GM12891 (cell line): ENCODE measurements around the gene VPS26B.
A peak's percentile ranks its signal among the peaks of the same experiment; 100 is the strongest.
"Not testable (repeated sequence)": the region's sequence is repeated elsewhere in the genome, so short reads cannot be mapped to it uniquely, and the experiment has no call there.

Experiments used
- DNase-seq: peaks from one replicate; pipeline ENCODE4 v3.0.0; 2011; ENCODE audit warnings: low spot score; ENCODE audit not compliant: insufficient read length
- FAIRE-seq: peaks from 2 replicates; lab custom pipeline; 2011; peaks lifted over from hg19 to GRCh38; lab: Jason Lieb, UNC
- PAX5 ChIP-seq: IDR thresholded peaks from 2 replicates; pipeline ENCODE4 v1.6.1; 2011; ENCODE audit warnings: low read length, moderate library complexity, mild to moderate bottlenecking; ENCODE audit not compliant: insufficient read depth, severe bottlenecking
- POLR2A ChIP-seq: IDR thresholded peaks from 2 replicates; pipeline ENCODE4 v1.6.1; 2011; ENCODE audit warnings: low read depth, low read length, control low read depth
- POLR2AphosphoS5 ChIP-seq: IDR thresholded peaks from 2 replicates; pipeline ENCODE4 v1.6.1; 2011; ENCODE audit warnings: low read depth, low read length, control low read depth
- POU2F2 ChIP-seq: IDR thresholded peaks from 2 replicates; pipeline ENCODE4 v1.6.1; 2011; ENCODE audit warnings: low read depth, mild to moderate bottlenecking, control low read depth, low read length, moderate library complexity
- SPI1 ChIP-seq: IDR thresholded peaks from 2 replicates; pipeline ENCODE4 v1.6.1; 2011; ENCODE audit warnings: low read depth, low read length, control low read depth
- TAF1 ChIP-seq: IDR thresholded peaks from 2 replicates; pipeline ENCODE4 v1.6.1; 2011; ENCODE audit warnings: low read depth, low read length, control low read depth

Gene VPS26B

DNA sequence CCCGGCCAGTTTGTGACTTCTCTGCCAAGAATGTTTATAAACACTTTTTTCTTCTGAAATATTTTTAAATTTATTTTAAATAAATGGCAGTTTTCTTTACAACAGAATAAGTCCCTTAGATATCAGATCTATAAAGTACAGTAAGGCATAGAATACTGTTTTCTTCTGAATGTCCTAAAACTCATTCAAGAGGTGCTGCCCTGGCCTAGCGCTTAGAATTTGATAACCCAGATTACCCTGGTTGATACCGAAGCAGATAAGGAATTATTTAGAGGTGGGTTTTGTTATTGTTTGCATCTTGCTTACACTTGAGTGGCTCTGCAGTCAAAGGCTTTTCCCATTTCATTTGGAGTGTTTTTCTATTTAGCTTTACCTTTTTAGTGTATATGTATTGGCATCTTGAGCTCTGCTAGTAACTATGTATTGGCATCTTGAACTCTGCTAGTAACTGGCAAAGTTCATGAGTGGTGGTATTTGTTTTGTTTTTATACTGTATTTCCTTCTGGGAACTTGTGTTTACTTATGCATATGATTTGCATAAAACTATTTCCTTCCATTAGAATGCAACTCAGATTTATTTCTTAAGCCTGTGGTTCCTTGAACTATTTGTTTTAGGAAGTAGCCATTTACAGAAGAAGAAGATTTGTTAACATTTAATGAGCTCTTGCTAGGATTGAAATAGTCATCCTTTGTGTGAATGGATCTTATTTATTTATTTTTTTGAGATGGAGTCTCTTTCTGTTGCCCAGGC lies 30.1 kb downstream of the VPS26B start:
- FAIRE-seq, result no peak
- DNase-seq, result no peak
- TF ChIP-seq SPI1 (no peak), POLR2A (peak; percentile 75; the same call in 1 of the 2 replicates), TAF1 (no peak), PAX5 (no peak), POU2F2 (no peak), POLR2AphosphoS5 (peak; percentile 70; the same call in 1 of the 2 replicates)

- DNase-seq, FAIRE-seq: not testable (repeated sequence)
Measured at GRCh38 chr11:134255184-134255561, 30.7 kb downstream of the VPS26B start.

DNA sequence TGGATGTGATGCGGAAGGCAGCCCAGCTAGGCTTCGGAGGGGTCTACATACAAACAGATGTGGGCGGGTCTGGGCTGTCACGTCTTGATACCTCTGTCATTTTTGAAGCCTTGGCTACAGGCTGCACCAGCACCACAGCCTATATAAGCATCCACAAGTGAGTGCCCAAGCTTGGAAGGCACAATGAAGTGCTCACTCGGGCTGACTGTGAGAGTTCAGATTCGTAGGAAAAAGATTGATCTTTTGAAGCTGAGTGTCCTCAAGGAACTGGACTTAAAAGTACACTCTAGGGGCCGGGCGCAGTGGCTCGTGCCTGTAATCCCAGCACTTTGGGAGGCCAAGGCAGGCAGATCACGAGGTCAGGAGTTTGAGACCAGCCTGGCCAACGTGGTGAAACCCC lies 32.6 kb downstream of the VPS26B start:
- DNase-seq (no peak), FAIRE-seq (no peak)
- TF ChIP-seq TAF1, result no peak
- TF ChIP-seq POLR2AphosphoS5, result no peak
- TF ChIP-seq POU2F2, result no peak
- TF ChIP-seq POLR2A, result no peak
- TF ChIP-seq SPI1, result no peak
- TF ChIP-seq PAX5, result no peak

DNA sequence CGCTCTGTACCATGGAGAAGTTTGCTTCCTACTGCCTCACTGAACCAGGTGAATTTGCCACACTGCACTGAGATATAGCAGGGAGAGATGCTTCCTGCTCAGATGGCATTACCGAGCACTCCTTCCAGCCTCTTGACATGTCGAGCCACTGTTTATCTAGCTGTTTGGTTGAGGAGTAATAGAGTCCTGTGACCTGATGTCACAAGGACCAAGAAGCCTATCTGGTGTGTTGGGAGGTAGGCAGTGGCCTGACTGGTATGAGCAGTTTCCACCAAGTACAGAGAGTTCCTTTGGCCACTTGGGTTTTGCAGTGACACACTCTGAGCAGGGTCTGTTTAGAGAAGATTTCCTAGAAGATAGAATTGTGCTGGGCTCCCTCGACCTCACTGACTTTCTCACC lies 34.1 kb downstream of the VPS26B start:
- no peak for FAIRE-seq
- no peak for DNase-seq
- no peak for TF ChIP-seq PAX5
- no peak for TF ChIP-seq POU2F2
- no peak for TF ChIP-seq SPI1
- TF ChIP-seq TAF1, result no peak
- no peak for TF ChIP-seq POLR2A
- no peak for TF ChIP-seq POLR2AphosphoS5

GRCh38 chr11:134260503-134260902 lies 36.0 kb downstream of the VPS26B start:
- DNase-seq (no peak), FAIRE-seq (no peak)

GRCh38 chr11:134260983-134261382 lies 36.5 kb downstream of the VPS26B start:
- DNase-seq (no peak), FAIRE-seq (peak; percentile 35)
- TF ChIP-seq TAF1, result no peak
- no peak for TF ChIP-seq POU2F2
- no peak for TF ChIP-seq PAX5
- no peak for TF ChIP-seq POLR2AphosphoS5
- TF ChIP-seq POLR2A, result no peak
- no peak for TF ChIP-seq SPI1

More at GRCh38 chr11:134260503-134260902, 36.0 kb downstream of the VPS26B start:
- TF ChIP-seq POLR2AphosphoS5, result no peak
- peak; percentile 91 for TF ChIP-seq SPI1
- no peak for TF ChIP-seq PAX5
- TF ChIP-seq POU2F2, result no peak

- FAIRE-seq, result peak; percentile 62
- TF ChIP-seq POLR2A (no peak), POU2F2 (no peak)
- no peak for DNase-seq
Measured at GRCh38 chr11:134261626-134262488, 37.4 kb downstream of the VPS26B start.

- TF ChIP-seq TAF1, result no peak
- no peak for TF ChIP-seq POLR2AphosphoS5
- TF ChIP-seq POU2F2, result no peak
- TF ChIP-seq PAX5, result no peak
- TF ChIP-seq POLR2A, result no peak
- TF ChIP-seq SPI1, result no peak
- no peak for DNase-seq
- no peak for FAIRE-seq
Measured at GRCh38 chr11:134264966-134265764, 40.7 kb downstream of the VPS26B start.

DNA sequence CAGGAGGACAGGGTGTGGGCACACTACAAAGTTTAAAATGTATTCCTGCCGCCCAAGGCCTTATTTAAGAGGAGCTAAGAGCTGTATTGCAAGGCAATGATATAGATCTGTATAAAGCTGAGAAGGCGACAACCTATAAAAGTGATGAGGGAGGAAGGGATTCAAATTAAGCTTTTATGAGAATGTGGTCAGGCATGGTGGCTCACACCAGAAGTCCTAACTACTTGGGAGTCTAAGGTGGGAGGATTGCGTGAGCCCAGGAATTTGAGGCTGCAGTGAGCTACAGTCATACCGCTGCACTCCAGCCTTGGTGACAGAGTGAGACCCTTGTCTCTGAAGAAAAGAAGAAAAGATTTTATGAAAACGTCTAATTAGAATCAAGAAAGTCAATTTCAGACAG lies 42.0 kb downstream of the VPS26B start:
- no peak for FAIRE-seq
- TF ChIP-seq POLR2A (no peak), PAX5 (no peak), TAF1 (no peak), SPI1 (no peak), POLR2AphosphoS5 (no peak)
- DNase-seq, result no peak

- FAIRE-seq (no peak), DNase-seq (no peak)
- TF ChIP-seq TAF1, result no peak
- TF ChIP-seq POLR2A, result no peak
- no peak for TF ChIP-seq PAX5
- TF ChIP-seq SPI1, result no peak
- no peak for TF ChIP-seq POU2F2
- TF ChIP-seq POLR2AphosphoS5, result no peak
Measured at GRCh38 chr11:134266841-134267251, 42.4 kb downstream of the VPS26B start.
